ENCODE results near the gene CNBP.

CNBP gene

DNA sequence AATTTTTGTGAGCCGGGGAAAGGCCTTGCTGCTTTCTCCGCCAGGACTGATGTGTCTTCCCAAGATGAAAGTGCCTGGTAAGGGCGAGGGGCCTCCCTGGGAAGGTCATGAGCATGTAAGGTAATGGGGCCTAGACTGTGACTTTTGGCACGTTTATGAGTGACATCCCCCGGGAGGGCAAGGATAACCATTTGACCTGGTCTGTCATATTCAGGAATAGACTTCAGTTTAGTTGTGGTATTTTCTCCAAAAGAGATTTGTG, 631 bp upstream of the CNBP start:
- peak overlapping the region; percentile 68 for H3K4me3 ChIP-seq (ENCODE audit: low read depth, low read length)
- TF ChIP-seq, protein P1, sequence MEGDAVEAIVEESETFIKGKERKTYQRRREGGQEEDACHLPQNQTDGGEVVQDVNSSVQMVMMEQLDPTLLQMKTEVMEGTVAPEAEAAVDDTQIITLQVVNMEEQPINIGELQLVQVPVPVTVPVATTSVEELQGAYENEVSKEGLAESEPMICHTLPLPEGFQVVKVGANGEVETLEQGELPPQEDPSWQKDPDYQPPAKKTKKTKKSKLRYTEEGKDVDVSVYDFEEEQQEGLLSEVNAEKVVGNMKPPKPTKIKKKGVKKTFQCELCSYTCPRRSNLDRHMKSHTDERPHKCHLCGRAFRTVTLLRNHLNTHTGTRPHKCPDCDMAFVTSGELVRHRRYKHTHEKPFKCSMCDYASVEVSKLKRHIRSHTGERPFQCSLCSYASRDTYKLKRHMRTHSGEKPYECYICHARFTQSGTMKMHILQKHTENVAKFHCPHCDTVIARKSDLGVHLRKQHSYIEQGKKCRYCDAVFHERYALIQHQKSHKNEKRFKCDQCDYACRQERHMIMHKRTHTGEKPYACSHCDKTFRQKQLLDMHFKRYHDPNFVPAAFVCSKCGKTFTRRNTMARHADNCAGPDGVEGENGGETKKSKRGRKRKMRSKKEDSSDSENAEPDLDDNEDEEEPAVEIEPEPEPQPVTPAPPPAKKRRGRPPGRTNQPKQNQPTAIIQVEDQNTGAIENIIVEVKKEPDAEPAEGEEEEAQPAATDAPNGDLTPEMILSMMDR (IDR thresholded peaks at IDR 0.05; ENCODE audit: low read depth, low read length): no peak

DNA sequence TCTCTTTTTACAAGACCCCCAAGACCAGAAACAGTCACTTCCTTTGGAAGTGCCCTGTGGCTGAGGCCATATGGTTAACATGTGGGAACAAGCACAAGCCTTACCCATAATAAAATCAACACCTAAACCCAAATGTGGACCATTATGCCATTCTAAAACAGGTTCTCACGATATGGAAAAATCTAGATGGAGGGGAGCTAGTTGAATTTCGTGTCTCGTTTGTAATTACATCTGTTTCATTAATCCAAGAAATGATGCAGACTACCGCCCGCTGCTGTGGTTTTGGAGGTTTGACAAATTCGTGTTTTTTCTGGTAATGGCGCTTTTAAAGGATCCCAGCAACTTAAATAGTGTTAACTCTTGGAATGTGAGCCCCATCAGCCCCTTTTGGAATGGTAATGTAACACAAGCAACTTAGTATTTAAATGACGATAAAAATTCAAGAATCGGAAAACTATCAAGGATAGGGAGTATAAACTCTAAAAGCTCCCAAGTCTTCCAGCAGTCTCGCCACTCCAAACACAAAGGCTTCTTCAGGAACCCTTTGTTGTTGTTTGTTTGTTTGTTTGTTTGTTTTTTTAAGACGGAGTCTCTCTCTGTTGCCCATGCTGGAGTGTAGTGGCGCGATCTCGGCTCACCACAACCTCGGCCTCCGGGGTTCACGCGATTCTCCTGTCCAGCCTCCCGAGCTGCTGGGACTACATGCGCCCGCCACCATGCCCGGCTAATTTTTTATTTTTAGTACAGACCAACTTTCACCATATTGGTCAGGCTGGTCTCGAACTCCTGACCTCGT, 1.1 kb downstream of the CNBP start:
- TF ChIP-seq, protein P1 (IDR thresholded peaks at IDR 0.05; ENCODE audit: low read depth, low read length): no peak
- H3K4me3 ChIP-seq (ENCODE audit: low read depth, low read length): peak overlapping the region; percentile 68

DNA sequence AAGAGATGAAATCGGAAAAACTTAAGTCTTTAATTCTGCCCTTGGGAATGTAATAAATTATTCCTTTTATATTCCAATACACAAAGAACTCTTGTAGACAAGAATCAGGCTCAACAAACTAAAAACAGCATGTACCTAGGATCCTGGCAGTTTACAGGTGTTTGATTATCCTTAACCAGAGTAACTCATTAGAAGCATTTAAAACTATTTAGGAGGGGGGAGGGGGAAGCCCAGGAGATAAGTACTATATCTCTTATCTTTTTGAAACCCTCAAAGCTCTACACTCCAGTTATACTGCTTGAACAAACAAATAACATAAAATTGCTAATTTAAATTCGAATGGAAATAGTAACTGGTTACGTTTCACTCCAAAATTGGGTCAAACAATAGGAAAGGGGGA, 1.9 kb downstream of the CNBP start:
- TF ChIP-seq, protein P1 (IDR thresholded peaks at IDR 0.05; ENCODE audit: low read depth, low read length): no peak
- peak overlapping the region; percentile 68 for H3K4me3 ChIP-seq (ENCODE audit: low read depth, low read length)

DNA sequence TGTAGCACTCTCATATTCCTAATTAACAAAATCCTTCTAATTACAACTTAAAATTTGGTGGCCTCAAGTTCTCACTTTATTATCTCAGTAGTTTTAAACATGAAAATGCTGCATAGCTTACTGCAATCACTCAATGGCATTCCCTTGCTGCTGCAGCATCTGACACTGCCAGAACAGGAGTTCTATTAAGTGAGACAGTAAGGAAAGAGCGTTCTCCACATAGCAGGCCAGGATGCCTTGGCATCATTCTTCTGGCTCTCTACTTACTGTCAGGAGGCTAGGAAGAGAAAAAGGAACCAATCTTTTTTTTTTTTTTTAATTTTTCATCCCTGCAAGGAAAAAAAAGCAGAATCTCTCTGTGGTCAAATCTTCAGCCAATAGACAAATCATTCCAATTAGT, 3.2 kb downstream of the CNBP start:
- no peak overlapping the region for H3K4me3 ChIP-seq (ENCODE audit: low read depth, low read length)

DNA sequence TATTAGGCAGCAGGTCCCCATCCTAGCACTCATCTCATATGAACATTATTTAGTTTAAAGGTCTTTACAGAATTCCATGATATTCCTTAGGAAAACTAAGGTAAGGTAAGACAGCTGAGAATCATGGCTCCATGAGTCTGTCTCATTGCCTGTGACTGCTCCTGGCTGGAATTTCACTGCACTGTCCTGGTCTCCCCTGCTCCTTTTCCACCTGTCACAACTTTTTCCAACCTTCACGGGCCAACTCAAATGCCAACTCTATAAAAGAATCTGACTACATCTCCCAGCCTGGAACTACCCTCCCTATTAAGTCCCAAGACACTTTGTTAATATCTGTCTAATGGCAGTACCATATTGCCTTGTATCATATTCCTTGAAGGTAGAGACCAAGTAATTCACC, 7.6 kb downstream of the CNBP start:
- TF ChIP-seq, protein P1 (IDR thresholded peaks at IDR 0.05; ENCODE audit: low read depth, low read length): no peak
- no peak overlapping the region for H3K4me3 ChIP-seq (ENCODE audit: low read depth, low read length)

More for the DNA sequence above, 3.2 kb downstream of the CNBP start:
- TF ChIP-seq, protein P1 (IDR thresholded peaks at IDR 0.05; ENCODE audit: low read depth, low read length): no peak

DNA sequence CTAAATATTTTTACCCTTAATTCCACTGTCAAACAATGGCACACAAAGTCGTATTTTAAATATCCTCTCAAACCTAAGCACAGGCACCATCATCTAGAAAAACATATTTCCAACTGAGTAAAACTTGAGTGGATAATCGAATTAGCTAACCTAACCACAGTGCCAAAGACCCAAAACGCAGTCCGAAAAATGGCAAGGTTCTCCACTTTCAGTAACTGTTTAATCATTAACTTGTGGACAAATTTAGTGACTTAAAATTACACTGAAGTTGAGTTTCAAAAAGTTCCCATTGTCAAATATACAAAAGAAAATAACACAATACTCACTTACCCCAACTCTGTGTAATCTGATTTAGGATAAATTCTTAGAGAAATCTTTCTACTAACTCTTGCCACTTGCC, 10.0 kb downstream of the CNBP start:
- no peak overlapping the region for H3K4me3 ChIP-seq (ENCODE audit: low read depth, low read length)
- TF ChIP-seq, protein P1 (IDR thresholded peaks at IDR 0.05; ENCODE audit: low read depth, low read length): no peak

DNA sequence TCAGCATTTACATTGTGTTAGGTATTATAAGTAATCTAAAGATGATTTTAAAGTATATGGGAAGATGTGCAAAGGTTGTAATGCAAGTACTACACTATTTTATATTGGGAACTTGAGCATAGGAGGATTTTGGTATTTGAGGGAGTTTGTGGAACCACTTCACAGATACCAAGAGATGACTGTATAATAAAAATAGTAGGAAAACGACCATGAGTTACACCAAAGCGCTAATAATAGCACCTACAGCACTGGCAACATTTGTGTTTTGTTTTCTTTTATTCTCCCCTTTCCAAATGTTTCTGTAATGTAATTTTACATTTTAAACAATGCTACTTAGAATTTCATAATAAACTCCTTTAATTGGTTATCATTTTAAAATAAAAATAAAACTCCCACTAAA, 10.5 kb downstream of the CNBP start:
- TF ChIP-seq, protein P1 (IDR thresholded peaks at IDR 0.05; ENCODE audit: low read depth, low read length): no peak
- no peak overlapping the region for H3K4me3 ChIP-seq (ENCODE audit: low read depth, low read length)
